HFF-Myc (cell line): ENCODE results near the gene CACHD1.

Experiments
- DNase-seq: peaks from one replicate; pipeline ENCODE4 v3.0.0-alpha.2; 2011; ENCODE audit warnings: low read depth; ENCODE audit errors: extremely low read depth
- H3K4me3 ChIP-seq: replicated peaks from 2 replicates; pipeline ENCODE4 v1.5.1; 2011; ENCODE audit warnings: low read depth, mild to moderate bottlenecking, control low read depth, low read length
- CTCF ChIP-seq: IDR thresholded peaks from 2 replicates; pipeline ENCODE4 v1.5.1; 2012; ENCODE audit warnings: mild to moderate bottlenecking, low read depth, low read length, control low read depth; ENCODE audit errors: missing control alignments

The CACHD1 gene

GRCh38 chr1:64472040-64472376, 2.1 kb downstream of the CACHD1 start:
- DNase-seq: no peak
- peak overlapping the region; percentile 70 for H3K4me3 ChIP-seq
- TF ChIP-seq CTCF: no peak

DNA sequence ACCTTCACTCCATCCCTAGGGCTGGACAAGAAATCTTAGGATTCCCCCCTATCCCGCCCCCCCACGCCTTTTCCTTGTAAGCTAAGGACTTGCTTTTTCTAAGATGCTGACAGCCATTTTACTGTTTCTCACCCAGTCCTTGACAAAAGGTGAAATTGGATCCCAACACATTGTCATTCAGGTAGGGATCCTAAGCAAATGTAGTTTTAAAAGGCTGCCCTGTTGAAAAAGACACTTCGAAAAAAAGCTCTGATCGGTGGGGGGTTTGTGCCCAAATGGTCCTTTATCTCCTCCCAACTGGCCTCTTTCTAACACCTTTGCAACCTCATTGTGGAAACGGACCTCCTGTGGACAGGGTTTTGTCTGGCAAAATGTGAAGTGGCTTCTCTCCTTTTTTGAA, 2.9 kb downstream of the CACHD1 start:
- no peak for DNase-seq
- H3K4me3 ChIP-seq: peak overlapping the region; percentile 70
- TF ChIP-seq CTCF: no peak

- no peak for DNase-seq
- H3K4me3 ChIP-seq: peak overlapping the region; percentile 70
- no peak for TF ChIP-seq CTCF
These were observed 3.4 kb downstream of the CACHD1 start for GRCh38 chr1:64473367-64473766.

DNA sequence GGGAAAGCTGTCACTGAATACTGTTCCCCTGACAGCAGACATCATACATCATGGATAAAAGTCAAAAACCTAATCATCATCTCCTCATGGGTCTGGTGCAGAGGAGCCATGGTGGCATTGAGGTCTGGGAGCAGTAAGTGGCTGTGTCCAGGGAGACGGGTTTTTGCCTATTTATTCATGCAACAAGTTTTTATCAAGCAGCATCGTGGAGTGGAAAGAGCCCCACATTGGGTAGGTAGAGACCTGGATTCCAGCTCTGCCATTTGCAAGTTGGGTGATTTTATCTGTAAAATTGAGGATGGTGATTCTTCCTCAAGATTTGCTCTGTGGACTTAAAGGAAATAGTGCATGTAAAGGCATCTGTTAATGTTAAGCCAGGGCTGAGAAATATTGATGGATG, 4.2 kb downstream of the CACHD1 start:
- no peak for DNase-seq
- TF ChIP-seq CTCF: no peak
- peak overlapping the region; percentile 70 for H3K4me3 ChIP-seq

DNA sequence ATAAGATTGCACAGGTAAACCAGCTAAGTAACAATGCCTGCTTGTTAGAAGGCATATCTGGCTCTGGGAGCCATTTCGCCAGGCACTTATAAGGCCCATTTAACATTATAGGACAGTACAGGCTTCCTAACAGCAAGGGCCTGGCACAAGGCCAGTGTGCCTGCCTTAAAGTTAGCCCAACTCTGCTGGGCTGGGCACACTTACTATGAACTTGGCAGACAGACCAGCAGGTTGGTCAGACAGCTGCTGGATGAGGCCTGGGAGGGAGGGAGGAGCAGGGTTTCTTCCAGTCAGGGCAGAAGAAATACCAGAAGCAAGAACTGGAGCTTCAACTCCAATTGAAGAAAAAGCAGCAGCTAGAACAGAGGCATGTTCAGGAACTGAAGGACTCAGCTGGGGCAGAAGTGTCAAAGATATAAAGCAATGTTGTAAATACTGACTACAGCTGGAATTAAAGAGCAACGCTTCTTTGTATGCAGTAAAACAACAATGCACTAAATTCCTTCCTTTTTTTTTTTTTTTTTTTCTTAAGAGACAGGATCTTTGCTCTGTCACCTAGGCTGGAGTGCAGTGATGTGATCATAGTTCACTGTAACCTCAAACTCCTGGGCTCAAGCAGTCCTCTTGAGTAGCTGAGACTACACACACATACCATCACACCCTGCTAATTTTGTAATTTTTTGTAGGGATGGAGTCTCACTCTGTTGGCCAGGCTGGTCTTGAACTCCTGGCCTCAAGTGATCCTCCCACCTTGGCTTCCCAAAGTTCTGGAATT, 4.9 kb downstream of the CACHD1 start:
- no peak for DNase-seq
- peak overlapping the region; percentile 70; the same call in 1 of the 2 replicates for H3K4me3 ChIP-seq

DNA sequence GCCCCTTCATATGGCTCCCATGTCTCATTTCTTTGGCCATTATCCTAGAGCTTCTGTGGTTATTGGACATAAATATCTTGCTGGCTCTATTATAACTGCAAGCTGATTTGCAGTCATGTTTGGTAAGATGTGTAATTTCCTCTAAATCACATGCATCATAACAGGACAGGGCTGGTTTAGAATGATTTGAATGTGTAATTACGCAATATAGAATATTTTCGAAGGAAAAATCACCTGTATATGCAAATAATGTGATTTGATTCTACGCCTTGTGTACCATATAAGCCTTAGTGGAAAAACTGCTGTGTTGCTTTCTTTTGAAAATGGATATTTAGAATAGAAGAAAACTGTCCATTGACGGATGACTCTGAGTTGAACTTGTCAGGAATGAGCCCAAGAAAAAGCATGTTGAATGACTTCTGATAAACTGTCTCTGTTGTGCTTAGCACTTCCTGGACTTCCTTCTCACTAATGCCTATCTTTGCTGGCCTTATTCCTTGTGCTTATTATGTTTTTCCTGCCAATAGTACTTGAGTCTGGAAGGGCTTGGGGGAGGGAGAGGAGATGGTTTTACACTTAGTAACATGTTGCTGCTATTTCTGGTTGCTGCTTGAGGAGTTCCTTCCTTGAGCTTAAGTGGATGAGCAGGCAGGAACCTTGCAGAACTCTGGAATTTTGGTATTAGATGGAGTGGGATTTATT, 6.5 kb downstream of the CACHD1 start:
- no peak for TF ChIP-seq CTCF
- no peak overlapping the region for H3K4me3 ChIP-seq
- no peak for DNase-seq

More for the DNA sequence above, 4.9 kb downstream of the CACHD1 start:
- TF ChIP-seq CTCF: no peak
